HepG2 (cell line): Measurements from ENCODE around the gene SCRT2. TPM values are rescaled to one million over a fixed set of nuclear protein-coding genes. Genes with fewer than 3 reads are reported as not detected.

ENCODE experiments used
- CENPX ChIP-seq: sonication (generic); formaldehyde crosslinking; IDR thresholded peaks from 2 replicates; pipeline ENCODE4 v1.9.0; 2021; ENCODE audit warnings: mild to moderate bottlenecking, missing genetic modification reagents, moderate library complexity
- ETV6 ChIP-seq: sonication (generic); formaldehyde crosslinking; conservative IDR thresholded peaks from 2 replicates; pipeline ENCODE4 v1.4.0; 2020; ENCODE audit warnings: missing genetic modification reagents
- MAFF ChIP-seq: IDR thresholded peaks from 2 replicates; pipeline ENCODE4 v1.6.1; 2011; ENCODE audit warnings: low read depth, low read length, improper control_type of control experiment
- NFIB ChIP-seq: sonication (generic); formaldehyde crosslinking; IDR thresholded peaks from 2 replicates; pipeline ENCODE4 v1.9.0; 2021; ENCODE audit warnings: missing genetic modification reagents, mild to moderate bottlenecking, borderline replicate concordance
- SIX1 ChIP-seq: sonication (generic); formaldehyde crosslinking; IDR thresholded peaks from 2 replicates; pipeline ENCODE4 v1.4.0; 2020; ENCODE audit warnings: missing genetic modification reagents, borderline replicate concordance
- TAF1 ChIP-seq: sonication (generic); formaldehyde crosslinking; IDR thresholded peaks from 2 replicates; pipeline ENCODE4 v1.4.0; 2020; ENCODE audit warnings: missing genetic modification reagents
- TEAD2 ChIP-seq: sonication (generic); formaldehyde crosslinking; IDR thresholded peaks from 2 replicates; pipeline ENCODE4 v1.9.0; 2021; ENCODE audit warnings: missing genetic modification reagents
- ZNF589 ChIP-seq: sonication (generic); formaldehyde crosslinking; conservative IDR thresholded peaks from 2 replicates; pipeline ENCODE4 v1.8.0; 2022; ENCODE audit warnings: mild to moderate bottlenecking, moderate library complexity, missing genetic modification reagents
- ZNF737 ChIP-seq: sonication (generic); formaldehyde crosslinking; IDR thresholded peaks from 2 replicates; pipeline ENCODE4 v1.5.0; 2020; ENCODE audit warnings: missing genetic modification reagents, mild to moderate bottlenecking, borderline replicate concordance
- ZNF780A ChIP-seq: sonication (generic); formaldehyde crosslinking; IDR thresholded peaks from 2 replicates; pipeline ENCODE4 v1.8.0; 2022; ENCODE audit warnings: mild to moderate bottlenecking, missing genetic modification reagents, moderate library complexity
- ZSCAN20 ChIP-seq: sonication (generic); formaldehyde crosslinking; IDR thresholded peaks from 2 replicates; pipeline ENCODE4 v1.4.0; 2020; ENCODE audit warnings: missing genetic modification reagents, mild to moderate bottlenecking, borderline replicate concordance
- polyA plus RNA-seq, 8 experiments: library from polyadenylated mRNA; depleted of rRNA in 3 of 8; stranded (reverse) in 7 of 8; unstranded in 1 of 8; fragments of >200 nt; fragmentation: Illumina TruSeq in 4 of 8; extraction: Trizol in 4 of 8; gene quantifications; 2 replicates each; pipeline versions ENCODE4 v1.2.1 to v1.2.3, GENCODE V29; 2011 to 2016; ENCODE audit warnings: low read depth in 4 of 8, missing spikeins in 1 of 8, mixed read lengths in 1 of 8; ENCODE audit not compliant: insufficient read depth in 1 of 8
- total RNA-seq, 5 experiments: library from RNA; depleted of rRNA; stranded (reverse); fragments of >200 nt; fragmentation: Illumina TruSeq; extraction: Trizol; gene quantifications; 2 replicates each; pipeline ENCODE4 v1.2.3, GENCODE V29; 2016; ENCODE audit warnings: low read depth in 1 of 5
- TF ChIP-seq, protein P1 (sequence below): sonication (generic); formaldehyde crosslinking; IDR thresholded peaks from 2 replicates; pipeline ENCODE4 v1.4.0; 2020; ENCODE audit warnings: mild to moderate bottlenecking, missing genetic modification reagents
- TF ChIP-seq, protein P2 (sequence below): sonication (generic); formaldehyde crosslinking; IDR thresholded peaks from 2 replicates; pipeline ENCODE4 v1.9.0; 2021; ENCODE audit warnings: missing genetic modification reagents, borderline replicate concordance
- TF ChIP-seq, protein P3 (sequence below): sonication (generic); formaldehyde crosslinking; IDR thresholded peaks from 2 replicates; pipeline ENCODE4 v1.4.0; 2020; ENCODE audit warnings: missing genetic modification reagents; ENCODE audit errors: not compliant biosample characterization
- TF ChIP-seq, protein P4 (sequence below): sonication (generic); formaldehyde crosslinking; IDR thresholded peaks from 2 replicates; pipeline ENCODE4 v1.9.0; 2021; ENCODE audit warnings: mild to moderate bottlenecking, missing genetic modification reagents
- TF ChIP-seq, protein P5 (sequence below): sonication (generic); formaldehyde crosslinking; IDR thresholded peaks from 2 replicates; pipeline ENCODE4 v1.8.1; 2023; ENCODE audit warnings: mild to moderate bottlenecking, moderate library complexity, missing genetic modification reagents
- TF ChIP-seq, protein P6 (sequence below): sonication (generic); formaldehyde crosslinking; IDR thresholded peaks from 2 replicates; pipeline ENCODE4 v1.5.0; 2020; ENCODE audit warnings: missing genetic modification reagents

Gene SCRT2
- total and polyA plus RNA-seq, 2 of the 13 experiments (the other 11 are each of a cell fraction or from before 2014, with no cell fraction given), result not detected

DNA sequence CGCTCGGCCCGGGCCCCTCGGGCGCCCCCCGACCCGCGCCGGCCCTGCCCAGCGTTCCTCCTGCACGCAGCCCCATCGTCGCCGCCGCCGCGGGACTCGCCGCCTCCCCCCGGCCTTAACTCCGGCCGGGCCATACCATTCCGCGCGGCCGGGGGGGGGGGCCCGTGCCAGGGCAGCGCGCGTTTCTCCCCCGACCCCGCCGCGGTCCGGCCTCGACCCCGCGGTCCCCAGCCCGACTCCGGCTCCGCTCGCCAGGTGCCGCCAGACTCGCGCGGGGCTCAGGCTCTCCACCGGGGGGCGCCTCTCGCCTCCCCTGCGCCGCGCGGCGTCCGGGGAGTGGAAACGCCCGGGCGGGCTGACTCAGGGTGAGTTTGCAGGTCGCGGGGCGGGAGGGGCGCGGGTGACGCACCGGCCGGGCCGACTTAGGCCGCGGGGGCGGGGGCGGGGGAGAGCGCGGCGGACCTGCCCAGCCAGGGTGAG, 22.5 kb downstream of the SCRT2 start, which contains the start of gene SRXN1 (continued):
- no peak; the same call in 1 of the 2 replicates for TF ChIP-seq ETV6
- TF ChIP-seq, protein P1, sequence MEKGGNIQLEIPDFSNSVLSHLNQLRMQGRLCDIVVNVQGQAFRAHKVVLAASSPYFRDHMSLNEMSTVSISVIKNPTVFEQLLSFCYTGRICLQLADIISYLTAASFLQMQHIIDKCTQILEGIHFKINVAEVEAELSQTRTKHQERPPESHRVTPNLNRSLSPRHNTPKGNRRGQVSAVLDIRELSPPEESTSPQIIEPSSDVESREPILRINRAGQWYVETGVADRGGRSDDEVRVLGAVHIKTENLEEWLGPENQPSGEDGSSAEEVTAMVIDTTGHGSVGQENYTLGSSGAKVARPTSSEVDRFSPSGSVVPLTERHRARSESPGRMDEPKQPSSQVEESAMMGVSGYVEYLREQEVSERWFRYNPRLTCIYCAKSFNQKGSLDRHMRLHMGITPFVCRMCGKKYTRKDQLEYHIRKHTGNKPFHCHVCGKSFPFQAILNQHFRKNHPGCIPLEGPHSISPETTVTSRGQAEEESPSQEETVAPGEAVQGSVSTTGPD (CRISPR knock-in tag), result no peak
- TF ChIP-seq, protein P2, sequence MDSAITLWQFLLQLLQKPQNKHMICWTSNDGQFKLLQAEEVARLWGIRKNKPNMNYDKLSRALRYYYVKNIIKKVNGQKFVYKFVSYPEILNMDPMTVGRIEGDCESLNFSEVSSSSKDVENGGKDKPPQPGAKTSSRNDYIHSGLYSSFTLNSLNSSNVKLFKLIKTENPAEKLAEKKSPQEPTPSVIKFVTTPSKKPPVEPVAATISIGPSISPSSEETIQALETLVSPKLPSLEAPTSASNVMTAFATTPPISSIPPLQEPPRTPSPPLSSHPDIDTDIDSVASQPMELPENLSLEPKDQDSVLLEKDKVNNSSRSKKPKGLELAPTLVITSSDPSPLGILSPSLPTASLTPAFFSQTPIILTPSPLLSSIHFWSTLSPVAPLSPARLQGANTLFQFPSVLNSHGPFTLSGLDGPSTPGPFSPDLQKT (CRISPR knock-in tag), result no peak; the same call in 1 of the 2 replicates
- TF ChIP-seq, protein P3, sequence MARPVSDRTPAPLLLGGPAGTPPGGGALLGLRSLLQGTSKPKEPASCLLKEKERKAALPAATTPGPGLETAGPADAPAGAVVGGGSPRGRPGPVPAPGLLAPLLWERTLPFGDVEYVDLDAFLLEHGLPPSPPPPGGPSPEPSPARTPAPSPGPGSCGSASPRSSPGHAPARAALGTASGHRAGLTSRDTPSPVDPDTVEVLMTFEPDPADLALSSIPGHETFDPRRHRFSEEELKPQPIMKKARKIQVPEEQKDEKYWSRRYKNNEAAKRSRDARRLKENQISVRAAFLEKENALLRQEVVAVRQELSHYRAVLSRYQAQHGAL (CRISPR knock-in tag), result peak; percentile 86
- TF ChIP-seq TAF1 (CRISPR knock-in tag), result no peak
- TF ChIP-seq CENPX, result no peak
- TF ChIP-seq, protein P4, sequence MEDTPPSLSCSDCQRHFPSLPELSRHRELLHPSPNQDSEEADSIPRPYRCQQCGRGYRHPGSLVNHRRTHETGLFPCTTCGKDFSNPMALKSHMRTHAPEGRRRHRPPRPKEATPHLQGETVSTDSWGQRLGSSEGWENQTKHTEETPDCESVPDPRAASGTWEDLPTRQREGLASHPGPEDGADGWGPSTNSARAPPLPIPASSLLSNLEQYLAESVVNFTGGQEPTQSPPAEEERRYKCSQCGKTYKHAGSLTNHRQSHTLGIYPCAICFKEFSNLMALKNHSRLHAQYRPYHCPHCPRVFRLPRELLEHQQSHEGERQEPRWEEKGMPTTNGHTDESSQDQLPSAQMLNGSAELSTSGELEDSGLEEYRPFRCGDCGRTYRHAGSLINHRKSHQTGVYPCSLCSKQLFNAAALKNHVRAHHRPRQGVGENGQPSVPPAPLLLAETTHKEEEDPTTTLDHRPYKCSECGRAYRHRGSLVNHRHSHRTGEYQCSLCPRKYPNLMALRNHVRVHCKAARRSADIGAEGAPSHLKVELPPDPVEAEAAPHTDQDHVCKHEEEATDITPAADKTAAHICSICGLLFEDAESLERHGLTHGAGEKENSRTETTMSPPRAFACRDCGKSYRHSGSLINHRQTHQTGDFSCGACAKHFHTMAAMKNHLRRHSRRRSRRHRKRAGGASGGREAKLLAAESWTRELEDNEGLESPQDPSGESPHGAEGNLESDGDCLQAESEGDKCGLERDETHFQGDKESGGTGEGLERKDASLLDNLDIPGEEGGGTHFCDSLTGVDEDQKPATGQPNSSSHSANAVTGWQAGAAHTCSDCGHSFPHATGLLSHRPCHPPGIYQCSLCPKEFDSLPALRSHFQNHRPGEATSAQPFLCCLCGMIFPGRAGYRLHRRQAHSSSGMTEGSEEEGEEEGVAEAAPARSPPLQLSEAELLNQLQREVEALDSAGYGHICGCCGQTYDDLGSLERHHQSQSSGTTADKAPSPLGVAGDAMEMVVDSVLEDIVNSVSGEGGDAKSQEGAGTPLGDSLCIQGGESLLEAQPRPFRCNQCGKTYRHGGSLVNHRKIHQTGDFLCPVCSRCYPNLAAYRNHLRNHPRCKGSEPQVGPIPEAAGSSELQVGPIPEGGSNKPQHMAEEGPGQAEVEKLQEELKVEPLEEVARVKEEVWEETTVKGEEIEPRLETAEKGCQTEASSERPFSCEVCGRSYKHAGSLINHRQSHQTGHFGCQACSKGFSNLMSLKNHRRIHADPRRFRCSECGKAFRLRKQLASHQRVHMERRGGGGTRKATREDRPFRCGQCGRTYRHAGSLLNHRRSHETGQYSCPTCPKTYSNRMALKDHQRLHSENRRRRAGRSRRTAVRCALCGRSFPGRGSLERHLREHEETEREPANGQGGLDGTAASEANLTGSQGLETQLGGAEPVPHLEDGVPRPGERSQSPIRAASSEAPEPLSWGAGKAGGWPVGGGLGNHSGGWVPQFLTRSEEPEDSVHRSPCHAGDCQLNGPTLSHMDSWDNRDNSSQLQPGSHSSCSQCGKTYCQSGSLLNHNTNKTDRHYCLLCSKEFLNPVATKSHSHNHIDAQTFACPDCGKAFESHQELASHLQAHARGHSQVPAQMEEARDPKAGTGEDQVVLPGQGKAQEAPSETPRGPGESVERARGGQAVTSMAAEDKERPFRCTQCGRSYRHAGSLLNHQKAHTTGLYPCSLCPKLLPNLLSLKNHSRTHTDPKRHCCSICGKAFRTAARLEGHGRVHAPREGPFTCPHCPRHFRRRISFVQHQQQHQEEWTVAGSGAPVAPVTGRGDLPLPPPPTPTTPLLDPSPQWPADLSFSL, result peak; percentile 20; the same call in 1 of the 2 replicates
- TF ChIP-seq ZNF737, result no peak
- TF ChIP-seq, protein P5, sequence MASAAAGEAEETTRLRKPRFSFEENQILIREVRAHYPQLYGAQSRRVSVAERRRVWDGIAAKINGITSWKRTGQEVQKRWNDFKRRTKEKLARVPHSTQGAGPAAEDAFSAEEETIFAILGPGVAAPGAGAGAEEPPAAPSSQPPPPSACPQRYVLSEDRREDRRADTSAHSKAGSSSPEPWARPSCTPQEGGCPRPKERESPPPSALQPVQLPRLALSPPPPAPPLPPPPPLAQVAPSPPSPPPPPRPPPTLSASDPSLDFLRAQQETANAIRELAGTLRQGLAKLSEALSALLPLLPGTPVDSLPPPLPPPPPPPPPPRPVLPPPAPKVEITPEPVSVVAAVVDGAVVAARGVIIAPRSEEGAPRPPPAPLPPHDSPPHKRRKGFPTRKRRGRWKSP (CRISPR knock-in tag), result peak; percentile 89; the same call in 1 of the 2 replicates
- TF ChIP-seq ZSCAN20 (CRISPR knock-in tag), result peak; percentile 93; the same call in 1 of the 2 replicates
- no peak for TF ChIP-seq TEAD2 (CRISPR knock-in tag)
- TF ChIP-seq SIX1, result no peak
- TF ChIP-seq NFIB (CRISPR knock-in tag), result no peak
- TF ChIP-seq ZNF780A (CRISPR knock-in tag), result peak; percentile 28; the same call in 1 of the 2 replicates
- TF ChIP-seq, protein P6, sequence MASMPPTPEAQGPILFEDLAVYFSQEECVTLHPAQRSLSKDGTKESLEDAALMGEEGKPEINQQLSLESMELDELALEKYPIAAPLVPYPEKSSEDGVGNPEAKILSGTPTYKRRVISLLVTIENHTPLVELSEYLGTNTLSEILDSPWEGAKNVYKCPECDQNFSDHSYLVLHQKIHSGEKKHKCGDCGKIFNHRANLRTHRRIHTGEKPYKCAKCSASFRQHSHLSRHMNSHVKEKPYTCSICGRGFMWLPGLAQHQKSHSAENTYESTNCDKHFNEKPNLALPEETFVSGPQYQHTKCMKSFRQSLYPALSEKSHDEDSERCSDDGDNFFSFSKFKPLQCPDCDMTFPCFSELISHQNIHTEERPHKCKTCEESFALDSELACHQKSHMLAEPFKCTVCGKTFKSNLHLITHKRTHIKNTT (CRISPR knock-in tag), result no peak
- TF ChIP-seq ZNF589 (CRISPR knock-in tag), result no peak; the same call in 1 of the 2 replicates
- TF ChIP-seq MAFF, result peak; percentile 56; the same call in 1 of the 2 replicates
